K562 (cell line): ENCODE measurements around the gene DCAF10. TPM values are rescaled to one million over a fixed set of nuclear protein-coding genes. Genes with fewer than 3 reads are reported as not detected.
A peak's percentile ranks its signal among the peaks of the same experiment; 100 is the strongest.

Source experiments
- ATAC-seq: fragments of 200-7000 bp; cut with Tn5 transposase; 3 replicates; pipeline ENCODE4 v1.9.1; 2020; ENCODE audit warnings: moderate library complexity
- BruUV-seq: library from RNA; stranded (reverse); fragments of 400-500 nt; replicated peaks from 2 replicates; lab custom pipeline; 2021; lab: Mats Ljungman, UMichigan
- CTCF ChIA-PET: fragments of 300-600 bp; formaldehyde crosslinking; extraction: SDS; loops from one replicate; lab custom pipeline; 2021; ENCODE audit warnings: low intra/inter-chr PET ratio; lab: Yijun Ruan, JAX
- POLR2A ChIA-PET: fragments of 300-600, 350-650 bp; sonication (Branson Sonifier 250); formaldehyde crosslinking; extraction: SDS; loops from one replicate; lab custom pipeline; 2021; ENCODE audit warnings: antibody characterized with exemption, inconsistent platforms; lab: Yijun Ruan, JAX
- DNase-seq, 4 experiments: peaks; one replicate each; pipeline versions ENCODE4 v3.0.0 to v3.0.0-alpha.2; 2011 to 2018; ENCODE audit warnings: low spot score in 3 of 4, mixed read lengths in 3 of 4; ENCODE audit errors: extremely low read depth in 1 of 4
- FAIRE-seq: peaks from 2 replicates; lab custom pipeline; 2011; peaks lifted over from hg19 to GRCh38; lab: Jason Lieb, UNC
- H2AFZ ChIP-seq: 2 replicates; pipeline ENCODE4 v1.6.0; 2011; ENCODE audit warnings: low read depth, low read length, control low read depth, inconsistent platforms
- H3K27ac ChIP-seq: fragments of 200-600 bp; 3 replicates; pipeline ENCODE4 v1.8.0; 2011; ENCODE audit warnings: low read depth, mild to moderate bottlenecking, control low read depth, inconsistent platforms, low read length, moderate library complexity, mixed read lengths; ENCODE audit errors: extremely low read depth
- H3K27me3 ChIP-seq, 2 experiments: fragments of 300-600 bp in 1 of 2; 2 replicates in 1 of 2; 3 replicates in 1 of 2; pipeline versions ENCODE4 v1.6.0 to v1.8.0; 2011; ENCODE audit warnings: inconsistent platforms in 2 of 2, low read length in 2 of 2, mild to moderate bottlenecking in 1 of 2, mixed read lengths in 1 of 2, moderate library complexity in 1 of 2; ENCODE audit not compliant: control insufficient read depth in 2 of 2, insufficient read depth in 2 of 2
- H3K36me3 ChIP-seq: fragments of 300-600 bp; 3 replicates; pipeline ENCODE4 v1.8.0; 2011; ENCODE audit warnings: mild to moderate bottlenecking, low read length, inconsistent platforms; ENCODE audit not compliant: control insufficient read depth, insufficient read depth
- H3K4me1 ChIP-seq, 2 experiments: fragments of 200-600 bp in 1 of 2; replicated peaks in 1 of 2; 2 replicates in 1 of 2; 3 replicates in 1 of 2; pipeline versions ENCODE4 v1.5.1 to v1.8.0; 2011; ENCODE audit warnings: inconsistent platforms in 2 of 2, low read length in 2 of 2, mild to moderate bottlenecking in 1 of 2, mixed read lengths in 1 of 2, moderate library complexity in 1 of 2; ENCODE audit not compliant: control insufficient read depth in 2 of 2, insufficient read depth in 2 of 2
- H3K4me2 ChIP-seq: 2 replicates; pipeline ENCODE4 v1.6.1; 2011; ENCODE audit warnings: low read length, control low read depth, inconsistent platforms, mixed read lengths; ENCODE audit not compliant: insufficient read depth
- H3K4me3 ChIP-seq: fragments of 200-600 bp; sonication (generic), shearing (Covaris generic); 2 replicates; pipeline ENCODE4 v1.5.1; 2016; ENCODE audit warnings: control low read depth, inconsistent platforms
- H3K79me2 ChIP-seq: fragments of 200-600 bp; 3 replicates; pipeline ENCODE4 v1.8.0; 2011; ENCODE audit warnings: low read length, inconsistent platforms; ENCODE audit not compliant: control insufficient read depth, insufficient read depth
- H3K9ac ChIP-seq, 2 experiments: 2 replicates each; pipeline versions ENCODE4 v1.6.0 to v1.6.1; 2011; ENCODE audit warnings: low read depth in 2 of 2, low read length in 2 of 2, control low read depth in 1 of 2, inconsistent platforms in 1 of 2, mild to moderate bottlenecking in 1 of 2, mixed read lengths in 1 of 2; ENCODE audit not compliant: insufficient read depth in 1 of 2
- H3K9me1 ChIP-seq: one replicate; pipeline ENCODE4 v1.6.0; 2011; ENCODE audit warnings: inconsistent platforms, mild to moderate bottlenecking, low read length, moderate library complexity; ENCODE audit not compliant: control insufficient read depth, insufficient read depth
- H3K9me3 ChIP-seq: replicated peaks from 2 replicates; pipeline ENCODE4 v1.5.1; 2011; ENCODE audit warnings: low read depth, low read length, inconsistent platforms; ENCODE audit not compliant: control insufficient read depth, insufficient read depth
- H4K20me1 ChIP-seq: replicated peaks from 2 replicates; pipeline ENCODE4 v1.6.1; 2011; ENCODE audit warnings: low read length, inconsistent platforms, mixed read lengths; ENCODE audit not compliant: control insufficient read depth, insufficient read depth
- FIP1L1 ChIP-seq: fragments of 200-400 bp; formaldehyde crosslinking; IDR thresholded peaks from 2 replicates; pipeline ENCODE4 v1.6.1; 2018; ENCODE audit warnings: mild to moderate bottlenecking, low read depth, low read length; ENCODE audit not compliant: poor library complexity, severe bottlenecking
- FOXJ2 ChIP-seq: fragments of 200-800 bp; sonication (Bioruptor generic); IDR thresholded peaks from 2 replicates; pipeline ENCODE4 v1.6.1; 2016; ENCODE audit warnings: missing genetic modification characterization, missing compliant biosample characterization
- GTF2E2 ChIP-seq: fragments of 200-800 bp; sonication (Bioruptor generic); IDR thresholded peaks from 2 replicates; pipeline ENCODE4 v1.6.1; 2016; ENCODE audit warnings: missing genetic modification characterization, missing compliant biosample characterization
- HCFC1 ChIP-seq: IDR thresholded peaks from 2 replicates; pipeline ENCODE4 v1.6.1; 2012; ENCODE audit warnings: low read depth, low read length, improper control_type of control experiment
- MTA2 ChIP-seq: fragments of 450-650 bp; IDR thresholded peaks from 2 replicates; pipeline ENCODE4 v1.6.1; 2016; ENCODE audit warnings: low read depth
- ZFX ChIP-seq: sonication (generic); formaldehyde crosslinking; IDR thresholded peaks from 2 replicates; pipeline ENCODE4 v1.8.0; 2022; ENCODE audit warnings: mild to moderate bottlenecking, missing genetic modification reagents, moderate library complexity
- ZNF143 ChIP-seq: sonication (generic); formaldehyde crosslinking; IDR thresholded peaks from 2 replicates; pipeline ENCODE4 v1.9.0; 2022; ENCODE audit warnings: mild to moderate bottlenecking, missing genetic modification reagents
- ZNF239 ChIP-seq: fragments of 250-450 bp; sonication (Bioruptor Pico); IDR thresholded peaks from 2 replicates; pipeline ENCODE4 v1.4.0; 2020; ENCODE audit warnings: mild to moderate bottlenecking
- ZNF311 ChIP-seq: fragments of 250-450 bp; sonication (Bioruptor Pico); IDR thresholded peaks from 2 replicates; pipeline ENCODE4 v1.4.0; 2020; ENCODE audit warnings: mild to moderate bottlenecking, moderate library complexity
- WGBS: fragments of 100-300 bp; shearing (Covaris generic); methylation state at CpG from one replicate; pipeline ENCODE4 v1.1.6; 2016; ENCODE audit warnings: low coverage, mixed read lengths; ENCODE audit not compliant: insufficient coverage; ENCODE audit errors: missing lambda C conversion rate; 5-methylcytosine and 5-hydroxymethylcytosine counted together
- in situ Hi-C: fragments of 300-500 bp; cut with MboI; formaldehyde crosslinking; loops from 4 replicates; pipeline ENCODE4 v1.15.0; 2018; ENCODE audit warnings: inconsistent platforms, mixed read lengths
- intact Hi-C: fragments of 100-400 bp; cut with micrococcal nuclease; formaldehyde crosslinking; loops from 2 replicates; pipeline ENCODE4 v1.14.2; 2022
- polyA plus RNA-seq, 8 experiments: library from polyadenylated mRNA; depleted of rRNA in 4 of 8; stranded (reverse) in 5 of 8; unstranded in 3 of 8; fragments of >200 nt; fragmentation: Nextera tagmentation in 2 of 8; fragmentation: Illumina TruSeq in 1 of 8; extraction: Ambion mirVana in 2 of 8; extraction: Trizol in 1 of 8; gene quantifications; 2 replicates each; pipeline versions ENCODE4 v1.2.1 to v1.2.3, GENCODE V29; 2011 to 2014; ENCODE audit warnings: inconsistent platforms in 1 of 8, missing spikeins in 1 of 8
- total RNA-seq, 7 experiments: library from RNA; depleted of rRNA in 6 of 7; stranded (reverse); fragments of >200 nt in 6 of 7; fragmentation: Illumina TruSeq in 2 of 7; extraction: Trizol in 2 of 7; gene quantifications; 2 replicates each; pipeline versions ENCODE4 v1.2.1 to v1.2.3, GENCODE V29; 2011 to 2021; ENCODE audit warnings: low replicate concordance in 1 of 7
- TF ChIP-seq, protein P1 (sequence below): sonication (generic); formaldehyde crosslinking; IDR thresholded peaks from 2 replicates; pipeline ENCODE4 v1.8.1; 2023; ENCODE audit warnings: mild to moderate bottlenecking, missing genetic modification reagents
- TF ChIP-seq, protein P2 (sequence below), 2 experiments: fragments of 200-800 bp in 1 of 2; sonication (Bioruptor generic) in 1 of 2; sonication (generic) in 1 of 2; formaldehyde crosslinking in 1 of 2; IDR thresholded peaks in 1 of 2; conservative IDR thresholded peaks in 1 of 2; 2 replicates each; pipeline versions ENCODE4 v1.5.0 to v1.6.1; 2016 to 2020; ENCODE audit warnings: missing compliant biosample characterization in 1 of 2, missing genetic modification characterization in 1 of 2, missing genetic modification reagents in 1 of 2
- TF ChIP-seq, protein P3 (sequence below): fragments of 250-450 bp; sonication (Bioruptor Pico); IDR thresholded peaks from 2 replicates; pipeline ENCODE4 v1.8.0; 2022; ENCODE audit warnings: inconsistent platforms
- TF ChIP-seq, protein P4 (sequence below): fragments of 450-650 bp; formaldehyde crosslinking; IDR thresholded peaks from 2 replicates; pipeline ENCODE4 v1.4.0; 2020; ENCODE audit warnings: mild to moderate bottlenecking

Gene DCAF10
- total and polyA plus RNA-seq, 9 of the 15 experiments (the other 6 are each of a cell fraction or from before 2014, with no cell fraction given): 6.8 to 40.1 (median 16.9) TPM

DNA sequence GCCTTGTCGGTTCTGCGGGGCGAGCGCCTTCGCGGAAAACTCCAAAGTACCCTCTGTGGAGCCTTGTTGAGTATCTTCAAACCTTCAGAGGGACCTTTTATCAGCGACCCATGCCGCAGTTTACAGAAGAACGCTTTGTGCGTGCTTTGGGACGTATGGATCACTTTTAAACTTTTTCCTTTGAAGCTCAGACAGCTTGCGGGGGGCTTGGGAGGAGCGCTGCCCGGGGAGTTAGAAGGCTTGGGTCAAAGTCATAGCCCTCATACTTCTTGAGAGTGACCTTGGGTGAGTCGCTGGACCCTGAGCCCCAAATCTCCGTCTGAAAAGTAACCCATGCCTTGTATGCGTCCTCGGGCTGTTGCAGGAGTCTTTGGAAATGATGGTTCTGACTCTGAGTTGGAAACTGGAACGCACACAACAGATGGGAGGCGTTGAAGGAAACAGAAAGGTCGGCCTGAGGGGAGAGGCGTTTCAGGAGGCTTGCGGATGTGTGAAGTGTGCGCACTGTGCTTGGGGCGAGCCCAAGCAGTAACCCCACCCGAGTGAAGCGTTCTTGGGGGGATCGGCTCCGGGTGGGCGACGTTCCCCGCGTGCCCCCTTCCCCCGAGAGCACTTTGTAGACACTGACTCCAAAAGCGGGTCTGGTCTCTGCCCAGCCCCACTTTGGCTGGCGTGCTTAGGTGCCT is 104.0 kb downstream of the DCAF10 start:
- CTCF ChIA-PET: interaction anchor here (0.5 to 1.9 kb wide), 5 partner anchors 119 to 460 kb away, joined by 3 to 7 read pairs (median 3); no protein-coding TSS in a partner anchor
- no peaks in the 10 kb centered on the region for H4K20me1 ChIP-seq
- in situ Hi-C loops (loop anchor here (5.0 to 10.0 kb wide), 3 partner anchors 150 to 453 kb away; partner anchors contain the start of genes POLR1E and TRMT10B), intact Hi-C loops (loop anchor here (2.0 to 5.0 kb wide), 5 partner anchors 102 to 488 kb away; partner anchors contain the start of genes ALDH1B1, DCAF10 and TOMM5)
- H3K36me3 ChIP-seq: peaks cover 17% of the 10 kb centered on the region; the same call in 2 of the 3 replicates
- no peak for FAIRE-seq
- 27% methylated on average over 34 of the region's 36 CpGs for WGBS
- DNase-seq: peak in 2 of 4 experiments; percentile 36 to 55
- no peaks in the 10 kb centered on the region for H3K9me3 ChIP-seq
- peak overlapping the region; percentile 97 for H2AFZ ChIP-seq
- H3K9me1 ChIP-seq: no peaks in the 10 kb centered on the region
- peak; percentile 15 for ATAC-seq
- POLR2A ChIA-PET: interaction anchor here (0.6 to 1.0 kb wide), 5 partner anchors 33 to 312 kb away, joined by 3 to 4 read pairs (median 3); partner anchors contain the start of gene TOMM5
- TSS peak; percentile 88 for BruUV-seq
- H3K27me3 ChIP-seq: no peaks in the 10 kb centered on the region
- peaks cover 22 to 32% of the 10 kb centered on the region in 2 experiments for H3K4me1 ChIP-seq
- H3K4me3 ChIP-seq: peak overlapping the region; percentile 86
- H3K9ac ChIP-seq: peak overlapping the region; percentile 77 to 94
- peak overlapping the region; percentile 71 for H3K27ac ChIP-seq
- peaks cover 32% of the 10 kb centered on the region for H3K79me2 ChIP-seq
- peak overlapping the region; percentile 96 for H3K4me2 ChIP-seq
- TF ChIP-seq FOXJ2 (tag) (peak; percentile 40; the same call in 1 of the 2 replicates), ZNF239 (CRISPR knock-in tag) (peak; percentile 60; the same call in 1 of the 2 replicates), GTF2E2 (peak; percentile 45; the same call in 1 of the 2 replicates), FIP1L1 (no peak), ZNF311 (no peak), ZNF143 (0 out of 2 replicates have a peak, but pooled peaks have one; percentile 17), MTA2 (no peak), ZFX (CRISPR knock-in tag) (peak; percentile 16; the same call in 1 of the 2 replicates), HCFC1 (no peak)
- TF ChIP-seq, protein P1, sequence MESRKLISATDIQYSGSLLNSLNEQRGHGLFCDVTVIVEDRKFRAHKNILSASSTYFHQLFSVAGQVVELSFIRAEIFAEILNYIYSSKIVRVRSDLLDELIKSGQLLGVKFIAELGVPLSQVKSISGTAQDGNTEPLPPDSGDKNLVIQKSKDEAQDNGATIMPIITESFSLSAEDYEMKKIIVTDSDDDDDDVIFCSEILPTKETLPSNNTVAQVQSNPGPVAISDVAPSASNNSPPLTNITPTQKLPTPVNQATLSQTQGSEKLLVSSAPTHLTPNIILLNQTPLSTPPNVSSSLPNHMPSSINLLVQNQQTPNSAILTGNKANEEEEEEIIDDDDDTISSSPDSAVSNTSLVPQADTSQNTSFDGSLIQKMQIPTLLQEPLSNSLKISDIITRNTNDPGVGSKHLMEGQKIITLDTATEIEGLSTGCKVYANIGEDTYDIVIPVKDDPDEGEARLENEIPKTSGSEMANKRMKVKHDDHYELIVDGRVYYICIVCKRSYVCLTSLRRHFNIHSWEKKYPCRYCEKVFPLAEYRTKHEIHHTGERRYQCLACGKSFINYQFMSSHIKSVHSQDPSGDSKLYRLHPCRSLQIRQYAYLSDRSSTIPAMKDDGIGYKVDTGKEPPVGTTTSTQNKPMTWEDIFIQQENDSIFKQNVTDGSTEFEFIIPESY (CRISPR knock-in tag): peak; percentile 10
- TF ChIP-seq, protein P2, sequence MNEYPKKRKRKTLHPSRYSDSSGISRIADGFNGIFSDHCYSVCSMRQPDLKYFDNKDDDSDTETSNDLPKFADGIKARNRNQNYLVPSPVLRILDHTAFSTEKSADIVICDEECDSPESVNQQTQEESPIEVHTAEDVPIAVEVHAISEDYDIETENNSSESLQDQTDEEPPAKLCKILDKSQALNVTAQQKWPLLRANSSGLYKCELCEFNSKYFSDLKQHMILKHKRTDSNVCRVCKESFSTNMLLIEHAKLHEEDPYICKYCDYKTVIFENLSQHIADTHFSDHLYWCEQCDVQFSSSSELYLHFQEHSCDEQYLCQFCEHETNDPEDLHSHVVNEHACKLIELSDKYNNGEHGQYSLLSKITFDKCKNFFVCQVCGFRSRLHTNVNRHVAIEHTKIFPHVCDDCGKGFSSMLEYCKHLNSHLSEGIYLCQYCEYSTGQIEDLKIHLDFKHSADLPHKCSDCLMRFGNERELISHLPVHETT (CRISPR knock-in tag; conservative IDR thresholded peaks at IDR 0.05 in 1 of 2, IDR thresholded peaks at IDR 0.05 in 1 of 2): peak in 1 of 2 experiments; percentile 9; a peak in 1 of 4 replicates
- TF ChIP-seq, protein P3, sequence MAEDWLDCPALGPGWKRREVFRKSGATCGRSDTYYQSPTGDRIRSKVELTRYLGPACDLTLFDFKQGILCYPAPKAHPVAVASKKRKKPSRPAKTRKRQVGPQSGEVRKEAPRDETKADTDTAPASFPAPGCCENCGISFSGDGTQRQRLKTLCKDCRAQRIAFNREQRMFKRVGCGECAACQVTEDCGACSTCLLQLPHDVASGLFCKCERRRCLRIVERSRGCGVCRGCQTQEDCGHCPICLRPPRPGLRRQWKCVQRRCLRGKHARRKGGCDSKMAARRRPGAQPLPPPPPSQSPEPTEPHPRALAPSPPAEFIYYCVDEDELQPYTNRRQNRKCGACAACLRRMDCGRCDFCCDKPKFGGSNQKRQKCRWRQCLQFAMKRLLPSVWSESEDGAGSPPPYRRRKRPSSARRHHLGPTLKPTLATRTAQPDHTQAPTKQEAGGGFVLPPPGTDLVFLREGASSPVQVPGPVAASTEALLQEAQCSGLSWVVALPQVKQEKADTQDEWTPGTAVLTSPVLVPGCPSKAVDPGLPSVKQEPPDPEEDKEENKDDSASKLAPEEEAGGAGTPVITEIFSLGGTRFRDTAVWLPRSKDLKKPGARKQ (CRISPR knock-in tag): peak; percentile 77; the same call in 1 of the 2 replicates
- TF ChIP-seq, protein P4, sequence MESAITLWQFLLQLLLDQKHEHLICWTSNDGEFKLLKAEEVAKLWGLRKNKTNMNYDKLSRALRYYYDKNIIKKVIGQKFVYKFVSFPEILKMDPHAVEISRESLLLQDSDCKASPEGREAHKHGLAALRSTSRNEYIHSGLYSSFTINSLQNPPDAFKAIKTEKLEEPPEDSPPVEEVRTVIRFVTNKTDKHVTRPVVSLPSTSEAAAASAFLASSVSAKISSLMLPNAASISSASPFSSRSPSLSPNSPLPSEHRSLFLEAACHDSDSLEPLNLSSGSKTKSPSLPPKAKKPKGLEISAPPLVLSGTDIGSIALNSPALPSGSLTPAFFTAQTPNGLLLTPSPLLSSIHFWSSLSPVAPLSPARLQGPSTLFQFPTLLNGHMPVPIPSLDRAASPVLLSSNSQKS: 0 out of 2 replicates have a peak, but pooled peaks have one; percentile 72
